HepG2 (cell line): ENCODE results near the gene TMEM131. TPM values are rescaled to one million over a fixed set of nuclear protein-coding genes. Genes with fewer than 3 reads are reported as not detected.

ENCODE experiments used
- ATAC-seq: fragments of 200-7000 bp; cut with Tn5 transposase; 3 replicates; pipeline ENCODE4 v1.9.1; 2020; ENCODE audit warnings: mild to moderate bottlenecking, moderate library complexity
- BruUV-seq: library from RNA; stranded (reverse); fragments of 400-500 nt; replicated peaks from 2 replicates; lab custom pipeline; 2021; lab: Mats Ljungman, UMichigan
- CTCF ChIA-PET: fragments of 300-600 bp; formaldehyde crosslinking; extraction: SDS; loops from one replicate; lab custom pipeline; 2021; ENCODE audit warnings: low total read pairs, inconsistent platforms, low intra/inter-chr PET ratio; lab: Yijun Ruan, JAX
- POLR2A ChIA-PET: fragments of 350-600 bp; sonication (Branson Sonifier 250); formaldehyde crosslinking; loops from one replicate; lab custom pipeline; 2020; ENCODE audit warnings: antibody characterized with exemption, inconsistent platforms; lab: Yijun Ruan, JAX
- DNase-seq: peaks from one replicate; pipeline ENCODE4 v3.0.0-alpha.2; 2015; ENCODE audit warnings: low spot score
- FAIRE-seq: peaks from 3 replicates; lab custom pipeline; 2011; peaks lifted over from hg19 to GRCh38; lab: Jason Lieb, UNC
- H2AFZ ChIP-seq: one replicate; pipeline ENCODE4 v1.6.1; 2011; ENCODE audit warnings: low read length, inconsistent platforms
- H3K27ac ChIP-seq: fragments of 300-600 bp; 3 replicates; pipeline ENCODE4 v1.8.0; 2011; ENCODE audit warnings: mixed run types, mild to moderate bottlenecking, mixed read lengths, low read length, inconsistent platforms; ENCODE audit not compliant: insufficient read depth; ENCODE audit errors: extremely low read length
- H3K27me3 ChIP-seq, 2 experiments: fragments of 200-600 bp in 1 of 2; 2 replicates in 1 of 2; 3 replicates in 1 of 2; pipeline versions ENCODE4 v1.6.0 to v1.8.0; 2011; ENCODE audit warnings: low read length in 2 of 2, mild to moderate bottlenecking in 2 of 2, moderate library complexity in 2 of 2, inconsistent platforms in 1 of 2; ENCODE audit not compliant: insufficient read depth in 2 of 2, control insufficient read depth in 1 of 2
- H3K36me3 ChIP-seq, 2 experiments: fragments of 200-600 bp in 1 of 2; replicated peaks in 1 of 2; 2 replicates in 1 of 2; 3 replicates in 1 of 2; pipeline versions ENCODE4 v1.5.1 to v1.8.0; 2011; ENCODE audit warnings: low read length in 2 of 2, inconsistent platforms in 1 of 2; ENCODE audit not compliant: insufficient read depth in 2 of 2, control insufficient read depth in 1 of 2
- H3K4me1 ChIP-seq: 2 replicates; pipeline ENCODE4 v1.5.1; 2012; ENCODE audit warnings: low read length, inconsistent platforms; ENCODE audit not compliant: insufficient read depth
- H3K4me2 ChIP-seq: 2 replicates; pipeline ENCODE4 v1.6.0; 2011; ENCODE audit warnings: low read depth, low read length, inconsistent platforms
- H3K4me3 ChIP-seq, 3 experiments: fragments of 200-600 bp in 1 of 3; sonication (generic), shearing (Covaris generic) in 1 of 3; replicated peaks in 1 of 3; 2 replicates each; pipeline ENCODE4 v1.5.1; 2011 to 2016; ENCODE audit warnings: low read length in 3 of 3, inconsistent platforms in 2 of 3, low read depth in 2 of 3, mild to moderate bottlenecking in 2 of 3, control low read depth in 1 of 3, mixed read lengths in 1 of 3; ENCODE audit not compliant: insufficient read depth in 1 of 3
- H3K79me2 ChIP-seq: one replicate; pipeline ENCODE4 v1.6.1; 2011; ENCODE audit warnings: low read length, inconsistent platforms; ENCODE audit not compliant: insufficient read depth
- H3K9ac ChIP-seq: 2 replicates; pipeline ENCODE4 v1.6.0; 2011; ENCODE audit warnings: mild to moderate bottlenecking, low read depth, low read length, inconsistent platforms; ENCODE audit not compliant: insufficient read depth
- H3K9me3 ChIP-seq: 2 replicates; pipeline ENCODE4 v1.5.1; 2012; ENCODE audit warnings: mild to moderate bottlenecking, low read length
- H4K20me1 ChIP-seq: 2 replicates; pipeline ENCODE4 v1.6.0; 2011; ENCODE audit warnings: inconsistent platforms, mild to moderate bottlenecking, low read length, moderate library complexity; ENCODE audit not compliant: insufficient read depth
- ETV6 ChIP-seq: sonication (generic); formaldehyde crosslinking; conservative IDR thresholded peaks from 2 replicates; pipeline ENCODE4 v1.4.0; 2020; ENCODE audit warnings: missing genetic modification reagents
- MTF2 ChIP-seq: sonication (generic); formaldehyde crosslinking; IDR thresholded peaks from 2 replicates; pipeline ENCODE4 v1.5.0; 2020; ENCODE audit warnings: missing genetic modification reagents, borderline replicate concordance
- NBN ChIP-seq: fragments of 450-650 bp; conservative IDR thresholded peaks from 2 replicates; pipeline ENCODE4 v1.6.1; 2017
- NR2F1 ChIP-seq, 2 experiments: fragments of 450-650 bp in 1 of 2; formaldehyde crosslinking in 1 of 2; IDR thresholded peaks; 2 replicates each; pipeline versions ENCODE4 v1.5.0 to v1.6.1; 2016 to 2020; ENCODE audit warnings: mild to moderate bottlenecking in 1 of 2, missing compliant biosample characterization in 1 of 2, missing genetic modification reagents in 1 of 2, moderate library complexity in 1 of 2
- PAWR ChIP-seq: sonication (generic); formaldehyde crosslinking; IDR thresholded peaks from 2 replicates; pipeline ENCODE4 v1.4.0; 2020; ENCODE audit warnings: missing genetic modification reagents, mild to moderate bottlenecking, borderline replicate concordance
- RFX1 ChIP-seq: fragments of 450-650 bp; IDR thresholded peaks from 2 replicates; pipeline ENCODE4 v1.6.1; 2017
- SP2 ChIP-seq: sonication (generic); formaldehyde crosslinking; IDR thresholded peaks from 2 replicates; pipeline ENCODE4 v1.5.1; 2020; ENCODE audit warnings: mild to moderate bottlenecking, missing genetic modification reagents
- ZFP37 ChIP-seq: sonication (generic); formaldehyde crosslinking; IDR thresholded peaks from 2 replicates; pipeline ENCODE4 v1.4.0; 2020; ENCODE audit warnings: missing genetic modification reagents, borderline replicate concordance
- ZNF253 ChIP-seq: sonication (generic); formaldehyde crosslinking; IDR thresholded peaks from 2 replicates; pipeline ENCODE4 v1.8.0; 2022; ENCODE audit warnings: mild to moderate bottlenecking, missing genetic modification reagents, borderline replicate concordance
- ZNF350 ChIP-seq: sonication (generic); formaldehyde crosslinking; IDR thresholded peaks from 2 replicates; pipeline ENCODE4 v1.4.0; 2020; ENCODE audit warnings: mild to moderate bottlenecking, low read depth, missing genetic modification reagents, borderline replicate concordance
- ZNF510 ChIP-seq: sonication (generic); formaldehyde crosslinking; IDR thresholded peaks from 2 replicates; pipeline ENCODE4 v1.4.0; 2020; ENCODE audit warnings: low read depth, mild to moderate bottlenecking, missing genetic modification reagents
- ZNF766 ChIP-seq: sonication (generic); formaldehyde crosslinking; IDR thresholded peaks from 2 replicates; pipeline ENCODE4 v1.5.0; 2020; ENCODE audit warnings: missing genetic modification reagents, borderline replicate concordance
- WGBS: methylation state at CpG from one replicate; pipeline ENCODE4 v1.1.6; 2017; ENCODE audit warnings: low lambda C conversion rate; 5-methylcytosine and 5-hydroxymethylcytosine counted together
- in situ Hi-C: cut with HindIII; loops from 2 replicates; pipeline ENCODE4 v1.10.0; 2017; ENCODE audit warnings: low pct_unique_long_range_greater_than_20kb; ENCODE audit not compliant: extremely low pct_ligation_motif_present
- intact Hi-C: fragments of 100-400 bp; cut with micrococcal nuclease; formaldehyde crosslinking; loops from one replicate; pipeline ENCODE4 v1.10.0; 2022; ENCODE audit not compliant: unreplicated experiment
- polyA plus RNA-seq, 8 experiments: library from polyadenylated mRNA; depleted of rRNA in 3 of 8; stranded (reverse) in 7 of 8; unstranded in 1 of 8; fragments of >200 nt; fragmentation: Illumina TruSeq in 4 of 8; extraction: Trizol in 4 of 8; gene quantifications; 2 replicates each; pipeline versions ENCODE4 v1.2.1 to v1.2.3, GENCODE V29; 2011 to 2016; ENCODE audit warnings: low read depth in 4 of 8, missing spikeins in 1 of 8, mixed read lengths in 1 of 8; ENCODE audit not compliant: insufficient read depth in 1 of 8
- total RNA-seq, 5 experiments: library from RNA; depleted of rRNA; stranded (reverse); fragments of >200 nt; fragmentation: Illumina TruSeq; extraction: Trizol; gene quantifications; 2 replicates each; pipeline ENCODE4 v1.2.3, GENCODE V29; 2016; ENCODE audit warnings: low read depth in 1 of 5
- TF ChIP-seq, protein P1 (sequence below), 2 experiments: sonication (generic) in 1 of 2; formaldehyde crosslinking in 1 of 2; IDR thresholded peaks; 2 replicates each; pipeline versions ENCODE4 v1.4.0 to v1.6.1; 2016 to 2020; ENCODE audit warnings: borderline replicate concordance in 1 of 2, low read depth in 1 of 2, mild to moderate bottlenecking in 1 of 2, missing genetic modification reagents in 1 of 2
- TF ChIP-seq, protein P2 (sequence below): sonication (generic); formaldehyde crosslinking; IDR thresholded peaks from 2 replicates; pipeline ENCODE4 v1.4.0; 2020; ENCODE audit warnings: missing genetic modification reagents
- TF ChIP-seq, protein P3 (sequence below): sonication (generic); formaldehyde crosslinking; IDR thresholded peaks from 2 replicates; pipeline ENCODE4 v1.4.0; 2020; ENCODE audit warnings: missing genetic modification reagents

Gene TMEM131
- total and polyA plus RNA-seq, 2 of the 13 experiments (the other 11 are each of a cell fraction or from before 2014, with no cell fraction given), result 17.9 to 19.5 TPM

DNA sequence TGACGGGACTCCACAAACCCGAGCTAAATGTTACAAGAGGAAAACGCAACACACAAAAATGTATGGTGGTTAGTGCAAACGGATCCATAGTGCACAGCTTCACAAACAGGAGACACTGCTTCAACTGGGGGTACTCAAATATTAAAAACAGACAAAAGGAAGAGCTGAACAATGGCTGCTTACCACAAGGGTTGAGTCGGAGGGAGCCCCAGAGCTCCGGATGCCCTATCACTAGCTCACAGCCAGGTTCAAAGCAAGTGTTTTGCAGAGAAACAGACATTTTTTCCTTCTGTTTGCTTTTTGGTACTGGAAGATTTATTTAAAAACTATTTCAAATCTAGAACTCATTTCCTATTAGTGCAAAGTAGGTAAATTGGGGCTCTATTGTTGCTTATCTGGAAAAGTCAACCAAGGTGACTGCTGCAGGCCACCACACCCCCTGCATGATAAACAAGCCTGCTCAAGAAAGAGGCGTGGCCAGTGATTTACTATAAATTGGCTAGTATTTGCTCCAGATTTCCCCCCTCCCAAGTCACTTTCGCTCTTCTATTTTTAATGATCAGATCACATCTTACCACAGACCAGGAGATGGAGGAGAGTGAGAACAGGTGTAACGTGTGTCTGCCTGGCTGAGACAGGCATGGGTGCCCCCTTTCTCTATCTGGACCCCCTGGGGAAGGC lies 235.9 kb downstream of the TMEM131 start (continued):
- TF ChIP-seq ZNF253 (CRISPR knock-in tag) (no peak), ZNF510 (no peak), PAWR (CRISPR knock-in tag) (no peak)

DNA sequence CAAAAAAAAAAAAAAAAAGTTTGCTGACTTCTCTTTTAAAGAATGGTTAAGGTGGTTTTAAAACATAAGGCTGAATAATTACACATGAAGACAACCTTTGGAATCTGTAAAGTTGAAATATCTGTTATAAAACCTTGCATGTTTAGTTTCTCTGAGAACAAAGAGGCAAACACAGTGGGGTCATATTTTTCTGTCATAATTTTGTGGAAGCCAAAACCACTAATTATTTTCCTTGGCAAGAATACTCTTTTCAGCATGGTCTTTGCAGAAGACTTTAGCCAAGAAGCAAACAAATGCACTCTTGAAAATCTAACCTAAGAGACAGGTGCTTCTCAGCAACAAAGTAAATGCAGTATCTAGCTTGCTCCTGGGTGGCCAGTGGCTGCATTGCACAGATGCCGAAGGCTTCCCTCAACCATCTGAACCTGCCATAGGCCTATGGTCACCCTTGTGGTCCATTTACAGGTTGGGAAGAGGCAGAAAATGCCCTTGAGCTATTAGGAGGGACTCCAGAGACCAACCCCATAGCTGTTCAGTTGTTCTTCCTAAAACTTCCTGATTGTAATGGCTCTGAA lies 237.5 kb downstream of the TMEM131 start:
- ATAC-seq (no peak), FAIRE-seq (no peak)
- TF ChIP-seq ZFP37 (CRISPR knock-in tag) (no peak), ETV6 (CRISPR knock-in tag) (no peak), NBN (no peak), NR2F1 (CRISPR knock-in tag; IDR thresholded peaks at IDR 0.05) (no peak), MTF2 (CRISPR knock-in tag) (no peak), RFX1 (no peak), ZNF766 (CRISPR knock-in tag) (no peak), ZNF350 (CRISPR knock-in tag) (no peak), SP2 (CRISPR knock-in tag) (no peak)
- TF ChIP-seq, protein P1, sequence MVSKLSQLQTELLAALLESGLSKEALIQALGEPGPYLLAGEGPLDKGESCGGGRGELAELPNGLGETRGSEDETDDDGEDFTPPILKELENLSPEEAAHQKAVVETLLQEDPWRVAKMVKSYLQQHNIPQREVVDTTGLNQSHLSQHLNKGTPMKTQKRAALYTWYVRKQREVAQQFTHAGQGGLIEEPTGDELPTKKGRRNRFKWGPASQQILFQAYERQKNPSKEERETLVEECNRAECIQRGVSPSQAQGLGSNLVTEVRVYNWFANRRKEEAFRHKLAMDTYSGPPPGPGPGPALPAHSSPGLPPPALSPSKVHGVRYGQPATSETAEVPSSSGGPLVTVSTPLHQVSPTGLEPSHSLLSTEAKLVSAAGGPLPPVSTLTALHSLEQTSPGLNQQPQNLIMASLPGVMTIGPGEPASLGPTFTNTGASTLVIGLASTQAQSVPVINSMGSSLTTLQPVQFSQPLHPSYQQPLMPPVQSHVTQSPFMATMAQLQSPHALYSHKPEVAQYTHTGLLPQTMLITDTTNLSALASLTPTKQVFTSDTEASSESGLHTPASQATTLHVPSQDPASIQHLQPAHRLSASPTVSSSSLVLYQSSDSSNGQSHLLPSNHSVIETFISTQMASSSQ (IDR thresholded peaks at IDR 0.05; ENCODE audit: low read depth), result no peak
- TF ChIP-seq, protein P1 (CRISPR knock-in tag; IDR thresholded peaks at IDR 0.05; ENCODE audit: borderline replicate concordance), result no peak
- TF ChIP-seq, protein P2, sequence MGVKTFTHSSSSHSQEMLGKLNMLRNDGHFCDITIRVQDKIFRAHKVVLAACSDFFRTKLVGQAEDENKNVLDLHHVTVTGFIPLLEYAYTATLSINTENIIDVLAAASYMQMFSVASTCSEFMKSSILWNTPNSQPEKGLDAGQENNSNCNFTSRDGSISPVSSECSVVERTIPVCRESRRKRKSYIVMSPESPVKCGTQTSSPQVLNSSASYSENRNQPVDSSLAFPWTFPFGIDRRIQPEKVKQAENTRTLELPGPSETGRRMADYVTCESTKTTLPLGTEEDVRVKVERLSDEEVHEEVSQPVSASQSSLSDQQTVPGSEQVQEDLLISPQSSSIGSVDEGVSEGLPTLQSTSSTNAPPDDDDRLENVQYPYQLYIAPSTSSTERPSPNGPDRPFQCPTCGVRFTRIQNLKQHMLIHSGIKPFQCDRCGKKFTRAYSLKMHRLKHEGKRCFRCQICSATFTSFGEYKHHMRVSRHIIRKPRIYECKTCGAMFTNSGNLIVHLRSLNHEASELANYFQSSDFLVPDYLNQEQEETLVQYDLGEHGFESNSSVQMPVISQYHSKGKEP (CRISPR knock-in tag), result no peak
- TF ChIP-seq, protein P3, sequence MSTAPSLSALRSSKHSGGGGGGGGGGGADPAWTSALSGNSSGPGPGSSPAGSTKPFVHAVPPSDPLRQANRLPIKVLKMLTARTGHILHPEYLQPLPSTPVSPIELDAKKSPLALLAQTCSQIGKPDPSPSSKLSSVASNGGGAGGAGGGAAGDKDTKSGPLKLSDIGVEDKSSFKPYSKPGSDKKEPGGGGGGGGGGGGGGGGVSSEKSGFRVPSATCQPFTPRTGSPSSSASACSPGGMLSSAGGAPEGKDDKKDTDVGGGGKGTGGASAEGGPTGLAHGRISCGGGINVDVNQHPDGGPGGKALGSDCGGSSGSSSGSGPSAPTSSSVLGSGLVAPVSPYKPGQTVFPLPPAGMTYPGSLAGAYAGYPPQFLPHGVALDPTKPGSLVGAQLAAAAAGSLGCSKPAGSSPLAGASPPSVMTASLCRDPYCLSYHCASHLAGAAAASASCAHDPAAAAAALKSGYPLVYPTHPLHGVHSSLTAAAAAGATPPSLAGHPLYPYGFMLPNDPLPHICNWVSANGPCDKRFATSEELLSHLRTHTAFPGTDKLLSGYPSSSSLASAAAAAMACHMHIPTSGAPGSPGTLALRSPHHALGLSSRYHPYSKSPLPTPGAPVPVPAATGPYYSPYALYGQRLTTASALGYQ (CRISPR knock-in tag), result no peak

More for the DNA sequence above, 237.5 kb downstream of the TMEM131 start:
- 100% methylated on average over 1 of the region's 1 CpG for WGBS
- H3K27me3 ChIP-seq, result no peaks in the 10 kb centered on the region
- no peak overlapping the region for H3K27ac ChIP-seq
- no peak for DNase-seq
- ChIA-PET POLR2A (no interaction called here), CTCF (no interaction called here)
- H2AFZ ChIP-seq, result no peak overlapping the region
- H3K9ac ChIP-seq, result no peak overlapping the region
- in situ Hi-C loops, result no loop called here
- intact Hi-C loops, result no loop called here
- H3K36me3 ChIP-seq, result peaks cover 19 to 75% of the 10 kb centered on the region in 2 experiments
- no peak overlapping the region for H3K4me2 ChIP-seq
- H3K4me1 ChIP-seq, result no peaks in the 10 kb centered on the region
- H3K4me3 ChIP-seq, result no peak overlapping the region
- no peaks in the 10 kb centered on the region for H4K20me1 ChIP-seq
- no TSS peak for BruUV-seq
- H3K79me2 ChIP-seq, result no peaks in the 10 kb centered on the region
- no peaks in the 10 kb centered on the region for H3K9me3 ChIP-seq
